Cardiac fibroblast (primary cell): ENCODE measurements around the gene MYO5C.

Experiments used
- DNase-seq, 2 donors: peaks; one replicate each; pipeline versions ENCODE4 v3.0.0 to v3.0.0-alpha.2; 2010; ENCODE audit warnings: low read depth in 2 of 2
- H3K4me3 ChIP-seq, 2 donors: replicated peaks in 1 of 2; 1 replicate in 1 of 2; 2 replicates in 1 of 2; pipeline ENCODE4 v1.5.1; 2011; ENCODE audit warnings: low read depth in 2 of 2, low read length in 2 of 2, mild to moderate bottlenecking in 2 of 2, moderate library complexity in 1 of 2
- TF ChIP-seq, protein P1 (sequence below): IDR thresholded peaks from one replicate; pipeline ENCODE4 v1.5.1; 2011; ENCODE audit warnings: low read depth, mild to moderate bottlenecking, low read length, inconsistent platforms

MYO5C gene

DNA sequence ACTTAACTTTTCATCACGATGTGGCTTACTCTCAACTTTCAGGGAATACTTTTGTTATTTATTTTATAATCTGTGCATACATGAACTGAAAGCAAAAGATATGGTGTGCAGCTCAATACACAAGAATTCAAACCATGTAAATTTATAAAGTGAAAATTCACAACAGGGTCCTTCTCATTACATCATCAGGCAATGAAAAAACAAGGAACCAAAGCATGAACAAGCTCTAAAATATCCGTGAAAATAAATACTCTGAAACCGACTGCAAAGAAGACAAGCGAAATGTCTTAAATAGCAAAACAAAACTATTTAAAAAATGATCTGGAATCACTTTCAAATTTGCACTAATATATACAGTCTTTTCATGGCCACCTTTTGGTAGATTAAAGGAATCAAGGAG is 133.3 kb downstream of the MYO5C start:
- TF ChIP-seq, protein P1, sequence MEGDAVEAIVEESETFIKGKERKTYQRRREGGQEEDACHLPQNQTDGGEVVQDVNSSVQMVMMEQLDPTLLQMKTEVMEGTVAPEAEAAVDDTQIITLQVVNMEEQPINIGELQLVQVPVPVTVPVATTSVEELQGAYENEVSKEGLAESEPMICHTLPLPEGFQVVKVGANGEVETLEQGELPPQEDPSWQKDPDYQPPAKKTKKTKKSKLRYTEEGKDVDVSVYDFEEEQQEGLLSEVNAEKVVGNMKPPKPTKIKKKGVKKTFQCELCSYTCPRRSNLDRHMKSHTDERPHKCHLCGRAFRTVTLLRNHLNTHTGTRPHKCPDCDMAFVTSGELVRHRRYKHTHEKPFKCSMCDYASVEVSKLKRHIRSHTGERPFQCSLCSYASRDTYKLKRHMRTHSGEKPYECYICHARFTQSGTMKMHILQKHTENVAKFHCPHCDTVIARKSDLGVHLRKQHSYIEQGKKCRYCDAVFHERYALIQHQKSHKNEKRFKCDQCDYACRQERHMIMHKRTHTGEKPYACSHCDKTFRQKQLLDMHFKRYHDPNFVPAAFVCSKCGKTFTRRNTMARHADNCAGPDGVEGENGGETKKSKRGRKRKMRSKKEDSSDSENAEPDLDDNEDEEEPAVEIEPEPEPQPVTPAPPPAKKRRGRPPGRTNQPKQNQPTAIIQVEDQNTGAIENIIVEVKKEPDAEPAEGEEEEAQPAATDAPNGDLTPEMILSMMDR = no peak
- no peak overlapping the region for H3K4me3 ChIP-seq
- DNase-seq = no peak

GRCh38 chr15:52161406-52161966 is 134.1 kb downstream of the MYO5C start:
- H3K4me3 ChIP-seq = no peak overlapping the region
- TF ChIP-seq, protein P1 = no peak
- no peak for DNase-seq

DNA sequence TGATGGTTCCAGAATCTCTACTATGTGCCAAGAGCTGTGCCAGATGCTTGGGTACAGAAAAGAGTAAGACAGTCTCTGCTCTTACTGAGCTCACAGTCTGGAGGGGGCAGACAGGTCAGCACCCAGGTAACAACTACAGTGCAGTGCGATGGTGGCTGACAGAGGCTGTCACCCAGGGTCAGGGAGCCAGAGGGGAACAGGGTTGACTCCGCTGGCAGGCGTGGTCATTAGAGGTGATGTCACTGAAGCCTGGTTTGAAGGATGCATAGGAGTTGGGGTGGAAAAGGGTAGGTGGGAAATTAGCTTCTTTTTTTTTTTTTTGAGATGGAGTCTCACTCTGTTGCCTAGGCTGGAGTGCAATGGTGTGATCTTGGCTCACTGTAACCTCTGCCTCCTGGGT is 136.0 kb downstream of the MYO5C start:
- H3K4me3 ChIP-seq = no peak overlapping the region
- no peak for DNase-seq
- TF ChIP-seq, protein P1 = no peak

GRCh38 chr15:52158084-52158765 is 137.4 kb downstream of the MYO5C start:
- TF ChIP-seq, protein P1 = no peak
- H3K4me3 ChIP-seq = no peak overlapping the region
- DNase-seq = no peak

- DNase-seq = no peak
- TF ChIP-seq, protein P1 = no peak
- H3K4me3 ChIP-seq = no peak overlapping the region
Observed at GRCh38 chr15:52155878-52156277, 139.7 kb downstream of the MYO5C start.

- TF ChIP-seq, protein P1 = no peak
- DNase-seq = no peak
- H3K4me3 ChIP-seq = no peak overlapping the region
Observed at GRCh38 chr15:52154896-52155865, 140.4 kb downstream of the MYO5C start.
